DND-41 (cell line): ENCODE results near the gene ALKBH5.
"Not testable (repeated sequence)": the region's sequence is repeated elsewhere in the genome, so short reads cannot be mapped to it uniquely, and the experiment has no call there.

Experiments
- ATAC-seq: fragments of 200-7000 bp; cut with Tn5 transposase; 3 replicates; pipeline ENCODE4 v1.9.1; 2021; ENCODE audit warnings: low read depth; ENCODE audit not compliant: insufficient read depth
- DNase-seq: peaks from one replicate; pipeline ENCODE4 v3.0.0-alpha.2; 2020
- H2AFZ ChIP-seq: 2 replicates; pipeline ENCODE4 v1.6.0; 2012; ENCODE audit warnings: low read depth, low read length
- H3K27ac ChIP-seq: 2 replicates; pipeline ENCODE4 v1.5.1; 2012; ENCODE audit warnings: low read length, inconsistent platforms
- H3K27me3 ChIP-seq: fragments of 200-600 bp; sonication (generic); 2 replicates; pipeline ENCODE4 v1.6.0; 2012; ENCODE audit warnings: low read length, mild to moderate bottlenecking, inconsistent platforms; ENCODE audit not compliant: insufficient read depth, poor library complexity
- H3K36me3 ChIP-seq: 2 replicates; pipeline ENCODE4 v1.5.1; 2012; ENCODE audit warnings: low read length, inconsistent platforms; ENCODE audit not compliant: insufficient read depth
- H3K4me1 ChIP-seq: 2 replicates; pipeline ENCODE4 v1.5.1; 2012; ENCODE audit warnings: mild to moderate bottlenecking, low read length; ENCODE audit not compliant: insufficient read depth
- H3K4me2 ChIP-seq: 2 replicates; pipeline ENCODE4 v1.6.0; 2012; ENCODE audit warnings: mild to moderate bottlenecking, moderate library complexity, low read length, inconsistent platforms; ENCODE audit not compliant: insufficient read depth
- H3K4me3 ChIP-seq, 2 experiments: fragments of 200-600 bp in 1 of 2; shearing (Covaris generic) in 1 of 2; 2 replicates each; pipeline ENCODE4 v1.5.1; 2012 to 2016; ENCODE audit warnings: inconsistent platforms in 2 of 2, low read length in 2 of 2, mild to moderate bottlenecking in 2 of 2, low read depth in 1 of 2, moderate library complexity in 1 of 2
- H3K79me2 ChIP-seq: 2 replicates; pipeline ENCODE4 v1.6.0; 2012; ENCODE audit warnings: low read length, inconsistent platforms; ENCODE audit not compliant: insufficient read depth
- H3K9ac ChIP-seq: 2 replicates; pipeline ENCODE4 v1.6.0; 2012; ENCODE audit warnings: low read depth, mild to moderate bottlenecking, inconsistent platforms, low read length, moderate library complexity
- H3K9me3 ChIP-seq: 2 replicates; pipeline ENCODE4 v1.5.1; 2012; ENCODE audit warnings: low read length, moderate library complexity, mild to moderate bottlenecking, inconsistent platforms; ENCODE audit not compliant: insufficient read depth, severe bottlenecking
- H4K20me1 ChIP-seq: 2 replicates; pipeline ENCODE4 v1.6.0; 2012; ENCODE audit warnings: low read length; ENCODE audit not compliant: insufficient read depth
- CTCF ChIP-seq: IDR thresholded peaks from 2 replicates; pipeline ENCODE4 v1.5.1; 2012; ENCODE audit warnings: borderline replicate concordance, low read length, moderate library complexity, mild to moderate bottlenecking; ENCODE audit not compliant: poor library complexity, severe bottlenecking; ENCODE audit errors: extremely low read depth
- EZH2 ChIP-seq: IDR thresholded peaks from 3 replicates; pipeline ENCODE4 v1.6.1; 2012; ENCODE audit warnings: borderline replicate concordance, low read depth, mild to moderate bottlenecking, moderate library complexity, low read length, inconsistent platforms; ENCODE audit not compliant: severe bottlenecking

ALKBH5 gene

DNA sequence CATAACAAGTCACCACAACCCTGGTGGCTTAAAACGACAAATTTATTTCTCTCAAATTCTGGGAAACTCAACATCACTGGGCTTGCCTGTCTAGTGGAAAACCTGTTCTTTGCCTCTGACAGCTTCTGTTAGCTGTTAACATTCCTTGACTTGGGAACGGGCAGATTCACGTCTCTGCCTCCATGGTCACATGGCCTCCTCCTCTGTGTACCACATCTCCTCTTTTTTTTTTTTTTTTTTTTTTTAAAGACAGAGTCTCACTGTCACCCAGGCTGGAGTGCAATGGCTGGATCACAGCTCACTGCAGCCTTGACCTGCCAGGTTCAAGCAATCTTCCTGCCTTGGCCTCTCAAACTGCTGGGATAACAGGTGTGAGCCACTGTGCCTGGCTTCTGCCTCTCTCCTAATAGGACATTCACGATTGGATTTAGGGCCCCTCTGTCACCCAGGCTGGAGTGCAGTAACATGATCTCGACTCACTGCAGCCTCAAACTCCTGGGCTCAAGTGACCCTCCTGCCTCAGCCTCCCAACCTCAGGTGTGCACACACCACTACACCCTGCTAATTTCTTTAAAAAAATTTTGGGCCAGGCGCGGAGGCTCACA, 30.1 kb downstream of the ALKBH5 start:
- H3K4me1 ChIP-seq, result no peaks in the 10 kb centered on the region
- no peak overlapping the region for H3K9ac ChIP-seq
- H3K36me3 ChIP-seq, result peaks cover 23% of the 10 kb centered on the region

GRCh38 chr17:18216906-18217305, 33.3 kb downstream of the ALKBH5 start:
- not testable (repeated sequence) for H3K4me3 ChIP-seq, DNase-seq, H2AFZ ChIP-seq, H4K20me1 ChIP-seq, H3K79me2 ChIP-seq, H3K27me3 ChIP-seq, H3K27ac ChIP-seq, ATAC-seq, H3K4me1 ChIP-seq, H3K36me3 ChIP-seq, H3K9me3 ChIP-seq, H3K9ac ChIP-seq, H3K4me2 ChIP-seq

More for the DNA sequence above, 30.1 kb downstream of the ALKBH5 start:
- Histone ChIP-seq H3K27ac (no peak overlapping the region), H3K4me2 (no peak overlapping the region), H3K79me2 (no peaks in the 10 kb centered on the region), H2AFZ (no peak overlapping the region), H3K27me3 (no peaks in the 10 kb centered on the region), H3K4me3 (no peak overlapping the region), H4K20me1 (peaks cover 9% of the 10 kb centered on the region; the same call in 1 of the 2 replicates), H3K9me3 (no peaks in the 10 kb centered on the region)
- TF ChIP-seq EZH2, result no peak
- no peak for TF ChIP-seq CTCF
- DNase-seq, result no peak
- no peak for ATAC-seq

- no peak overlapping the region for H2AFZ ChIP-seq
- H3K4me1 ChIP-seq, result no peaks in the 10 kb centered on the region
- TF ChIP-seq CTCF (peak; percentile 96), EZH2 (no peak)
- H3K36me3 ChIP-seq, result no peaks in the 10 kb centered on the region
- no peaks in the 10 kb centered on the region for H3K9me3 ChIP-seq
- H4K20me1 ChIP-seq, result no peaks in the 10 kb centered on the region
- no peak overlapping the region for H3K9ac ChIP-seq
- H3K27ac ChIP-seq, result no peak overlapping the region
- DNase-seq (peak; percentile 77), ATAC-seq (peak; percentile 98)
- no peak overlapping the region for H3K4me3 ChIP-seq
- no peaks in the 10 kb centered on the region for H3K27me3 ChIP-seq
- H3K79me2 ChIP-seq, result no peaks in the 10 kb centered on the region
- no peak overlapping the region for H3K4me2 ChIP-seq
These were observed 33.9 kb downstream of the ALKBH5 start for GRCh38 chr17:18217412-18218015.

DNA sequence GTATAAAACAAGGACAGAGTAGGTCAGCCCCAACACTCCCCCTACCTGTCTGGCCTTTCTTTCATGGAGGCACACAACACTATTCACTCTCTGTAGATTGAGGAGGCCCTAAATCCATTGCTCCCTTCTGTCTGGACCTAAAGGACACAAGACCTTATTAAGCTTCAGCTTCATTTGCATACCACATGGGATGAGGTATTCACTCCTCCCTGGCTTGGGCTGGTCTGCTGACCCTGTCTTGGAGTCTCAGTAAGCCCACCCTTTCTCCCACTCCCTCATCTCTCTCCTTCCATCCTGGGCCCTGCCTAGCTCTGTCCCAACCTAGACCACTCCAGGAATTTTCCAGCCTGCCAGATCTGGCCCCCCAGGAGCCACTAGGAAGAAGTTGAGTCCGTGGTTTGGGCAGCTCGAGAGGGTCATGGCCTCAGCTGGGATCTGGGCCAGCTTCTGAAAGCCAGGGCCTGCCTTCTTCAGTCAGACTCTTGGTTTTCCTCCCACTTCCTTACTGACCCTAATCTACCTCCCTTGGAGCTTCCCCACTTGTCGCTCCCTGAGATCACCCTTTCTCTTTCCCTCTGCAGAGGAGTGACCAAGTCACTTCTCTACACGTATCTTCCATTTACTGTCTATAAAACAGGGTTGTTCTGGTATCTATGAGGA, 35.3 kb downstream of the ALKBH5 start:
- TF ChIP-seq EZH2 (no peak), CTCF (no peak)
- H2AFZ ChIP-seq, result no peak overlapping the region
- no peaks in the 10 kb centered on the region for H3K4me1 ChIP-seq
- H3K4me2 ChIP-seq, result no peak overlapping the region
- no peak overlapping the region for H3K27ac ChIP-seq
- no peaks in the 10 kb centered on the region for H3K79me2 ChIP-seq
- no peaks in the 10 kb centered on the region for H3K27me3 ChIP-seq
- ATAC-seq, result no peak
- no peaks in the 10 kb centered on the region for H3K9me3 ChIP-seq
- no peaks in the 10 kb centered on the region for H3K36me3 ChIP-seq
- H3K4me3 ChIP-seq, result no peak overlapping the region
- H3K9ac ChIP-seq, result no peak overlapping the region
- no peak for DNase-seq
- H4K20me1 ChIP-seq, result no peaks in the 10 kb centered on the region
